ENCODE measurements around the gene DVL2.
A peak's percentile ranks its signal among the peaks of the same experiment; 100 is the strongest.

Gene DVL2

DNA sequence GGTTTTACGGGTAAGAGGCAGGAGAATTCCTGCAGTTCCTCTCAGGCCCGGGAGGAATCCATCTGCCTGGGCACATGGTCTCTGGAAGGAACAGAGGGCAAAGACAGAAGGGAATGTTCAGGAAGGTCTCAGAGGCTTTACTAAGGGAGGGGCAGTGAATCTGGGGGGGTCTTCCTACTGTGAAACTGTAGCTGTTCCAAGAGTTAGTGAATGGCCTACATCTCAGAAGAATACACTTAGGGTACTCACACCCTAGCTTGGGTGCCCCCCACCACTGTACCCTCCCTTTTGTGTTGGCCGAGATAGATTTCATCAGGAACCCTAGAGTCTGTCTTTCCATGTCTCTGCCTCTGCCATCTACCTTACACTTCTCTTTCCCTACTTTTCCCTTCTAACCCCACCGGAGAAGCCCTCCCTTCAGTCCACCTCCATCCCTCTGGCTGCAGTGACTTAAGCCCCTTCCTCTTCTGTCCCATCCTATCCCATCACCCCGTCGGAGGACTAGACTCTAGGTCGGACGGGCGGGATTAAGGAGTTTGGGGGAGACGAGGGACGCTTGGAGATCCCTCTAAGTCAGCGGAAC is 15.0 kb downstream of the DVL2 start:
- DNase-seq (ENCODE audit: low read depth): no peak

DNA sequence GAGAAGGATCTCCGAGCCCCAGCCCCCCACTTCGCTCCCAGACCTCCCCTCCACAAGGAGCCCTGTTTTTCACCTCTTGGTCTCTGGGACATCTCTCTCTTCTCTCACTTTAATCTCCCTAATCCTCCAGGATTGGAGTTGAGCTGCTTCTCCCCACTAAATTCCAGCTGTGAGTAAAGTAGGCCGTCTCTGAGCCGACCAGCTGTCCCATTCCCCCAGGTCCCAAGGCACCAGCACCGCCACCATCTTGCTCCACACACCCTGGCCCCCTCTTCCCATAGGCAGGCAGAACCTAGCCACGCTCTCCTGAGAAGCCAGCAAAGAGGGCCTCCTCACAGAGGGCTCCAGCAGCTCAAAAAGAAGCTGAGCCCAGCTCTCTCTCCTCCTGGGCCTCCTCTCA is 15.6 kb downstream of the DVL2 start:
- no peak for DNase-seq (ENCODE audit: low read depth)

DNA sequence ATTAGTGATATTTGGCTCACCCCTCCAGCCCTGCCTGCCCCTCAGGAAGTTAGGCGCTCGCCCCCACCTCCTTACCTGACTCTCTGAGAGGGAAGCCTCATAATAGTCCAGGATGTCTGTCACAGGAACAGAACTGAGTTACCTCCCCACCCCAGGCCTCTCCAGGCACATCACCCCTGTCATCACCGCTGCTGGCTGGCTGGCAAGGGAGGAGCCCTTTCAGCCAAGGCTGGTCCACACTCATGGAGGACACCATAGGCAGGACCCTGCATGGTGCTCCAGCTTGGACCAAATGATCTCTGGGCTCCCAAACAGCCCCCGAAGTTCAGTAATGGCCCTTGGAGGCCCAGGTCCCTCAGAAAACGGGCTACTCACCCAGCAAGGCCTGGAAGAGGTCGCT is 16.2 kb downstream of the DVL2 start:
- no peak for DNase-seq (ENCODE audit: low read depth)

DNA sequence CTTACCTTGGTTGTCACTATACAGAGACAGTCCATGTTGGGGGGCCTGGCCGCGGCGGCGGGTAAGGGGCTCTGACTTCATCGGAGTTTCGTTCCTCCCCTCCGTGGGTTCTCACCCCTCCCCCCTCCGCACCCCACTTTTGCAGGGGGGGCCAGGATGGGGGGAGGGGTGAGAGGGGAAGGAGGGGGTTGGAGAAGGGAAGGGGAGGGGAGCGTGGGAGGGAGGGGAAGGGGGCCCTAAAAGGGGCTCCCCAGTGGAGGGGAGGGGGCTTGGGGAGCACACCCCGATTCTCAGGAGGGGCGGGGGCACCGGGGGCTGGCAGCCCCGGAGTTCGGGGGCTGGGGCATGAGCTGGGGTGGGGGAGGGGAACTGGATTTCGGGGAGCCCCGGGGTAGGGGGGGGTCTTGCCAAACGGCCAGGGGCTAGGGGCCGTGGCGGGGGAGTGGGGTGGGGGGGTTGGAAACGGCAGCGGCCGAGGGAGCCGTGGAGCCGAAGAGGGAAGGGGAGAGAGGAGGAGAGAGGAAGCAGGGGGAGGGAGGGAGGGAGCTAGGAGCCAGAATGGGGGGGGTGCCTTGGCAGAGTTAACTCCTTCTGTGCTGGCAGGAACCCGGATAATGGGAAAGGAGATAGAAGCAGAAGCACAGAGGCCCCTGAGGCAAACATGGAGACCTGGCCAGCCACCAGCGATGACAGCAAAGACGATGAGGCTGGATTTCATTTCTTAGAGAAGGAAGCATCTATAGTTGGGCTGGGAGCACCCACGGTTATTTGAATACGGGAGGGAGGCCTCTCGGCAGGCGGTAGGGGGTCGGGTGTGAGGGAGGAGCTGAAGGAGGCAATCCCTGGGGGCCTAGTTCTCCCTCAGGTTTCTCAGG is 17.0 kb downstream of the DVL2 start:
- no peak for DNase-seq (ENCODE audit: low read depth)

DNA sequence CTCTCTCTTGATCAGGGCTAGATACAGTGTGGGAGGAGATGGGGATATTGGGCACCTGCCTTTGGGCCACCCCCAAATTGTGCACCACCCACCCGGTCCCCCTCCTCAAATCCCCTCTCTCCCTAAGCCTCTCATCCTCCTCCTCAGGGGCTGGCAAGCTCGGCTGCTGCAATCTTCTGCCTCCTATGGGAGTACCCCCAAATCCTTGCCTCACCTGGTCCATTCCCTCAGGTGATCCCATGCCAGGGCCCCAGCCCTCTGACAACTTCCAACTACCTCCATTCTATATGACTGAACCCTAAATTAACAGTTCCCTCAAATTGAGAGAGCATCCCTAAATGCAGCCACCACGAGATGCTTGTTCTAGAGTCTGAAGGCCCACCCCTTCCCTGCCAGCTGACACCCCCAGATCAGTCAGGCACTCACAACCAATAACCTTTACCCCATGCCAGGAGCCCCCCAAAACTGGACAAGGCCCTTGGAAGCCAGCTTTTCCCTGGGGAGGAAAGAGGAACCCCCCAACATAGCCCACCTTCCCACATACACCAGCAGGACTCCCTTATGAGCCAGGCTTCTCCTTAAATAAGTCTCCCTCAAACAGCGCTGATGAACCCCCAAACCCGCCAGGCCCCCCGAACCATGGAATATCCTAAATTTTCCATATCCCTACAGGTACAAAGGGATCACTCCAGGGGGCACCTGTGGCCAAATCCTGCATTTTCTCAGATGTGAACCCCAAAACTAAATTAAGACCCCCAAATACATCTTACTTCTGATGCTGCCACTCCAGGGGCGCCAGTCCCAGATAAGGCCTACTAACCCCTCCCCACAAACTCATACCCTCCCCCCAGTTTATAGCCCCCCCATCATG is 17.8 kb downstream of the DVL2 start:
- DNase-seq (ENCODE audit: low read depth): no peak

DNA sequence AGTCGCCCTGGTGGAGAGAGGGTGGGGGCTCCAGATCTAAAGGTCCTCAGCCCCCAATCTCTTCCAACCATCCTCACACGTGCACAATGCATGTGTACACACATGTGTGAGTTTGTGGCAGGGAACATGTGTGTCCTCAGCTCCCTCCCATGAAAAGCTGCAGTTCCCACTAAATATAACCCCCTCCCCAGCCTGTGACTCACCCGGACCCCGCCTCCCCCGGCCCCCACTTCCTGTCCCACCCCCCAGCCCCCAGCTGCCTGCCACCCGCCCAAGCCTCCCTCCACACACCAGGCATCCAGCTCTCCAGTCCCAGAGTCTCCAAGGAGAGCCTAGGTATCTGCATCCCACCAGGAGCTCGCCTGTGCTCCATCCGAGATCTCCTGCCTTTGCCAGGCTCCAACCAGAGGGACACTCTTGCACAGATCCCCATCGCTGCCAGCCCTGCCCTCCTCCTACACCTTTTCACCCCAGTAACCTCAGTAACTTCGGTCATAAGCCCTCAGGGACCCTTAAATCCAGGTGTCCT is 18.6 kb downstream of the DVL2 start:
- DNase-seq (ENCODE audit: low read depth): no peak

DNA sequence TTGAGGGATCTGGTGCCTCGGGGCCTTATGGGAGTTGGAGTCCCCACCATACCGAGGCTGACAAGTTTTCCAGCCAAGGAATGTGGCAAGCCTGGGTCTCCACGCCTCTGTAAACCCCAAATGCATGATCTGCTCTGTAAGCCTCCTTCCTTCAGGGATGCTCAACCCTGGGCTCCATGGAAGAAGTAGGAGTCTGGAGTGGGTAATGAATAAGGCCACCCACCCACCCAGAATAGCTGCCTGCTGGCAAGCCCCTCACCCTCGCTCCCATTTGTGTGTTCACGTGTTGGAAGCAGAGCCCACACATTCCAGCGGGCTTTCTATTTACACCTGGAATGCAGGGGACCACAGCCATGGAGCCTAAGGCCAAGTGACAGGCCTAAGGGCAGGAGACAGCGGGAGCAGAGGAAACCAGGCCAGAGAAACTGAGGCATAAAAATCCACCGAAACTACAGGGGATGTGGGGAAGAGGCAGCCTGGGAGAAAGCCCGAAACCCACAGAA is 19.1 kb downstream of the DVL2 start:
- DNase-seq (ENCODE audit: low read depth): no peak

DNA sequence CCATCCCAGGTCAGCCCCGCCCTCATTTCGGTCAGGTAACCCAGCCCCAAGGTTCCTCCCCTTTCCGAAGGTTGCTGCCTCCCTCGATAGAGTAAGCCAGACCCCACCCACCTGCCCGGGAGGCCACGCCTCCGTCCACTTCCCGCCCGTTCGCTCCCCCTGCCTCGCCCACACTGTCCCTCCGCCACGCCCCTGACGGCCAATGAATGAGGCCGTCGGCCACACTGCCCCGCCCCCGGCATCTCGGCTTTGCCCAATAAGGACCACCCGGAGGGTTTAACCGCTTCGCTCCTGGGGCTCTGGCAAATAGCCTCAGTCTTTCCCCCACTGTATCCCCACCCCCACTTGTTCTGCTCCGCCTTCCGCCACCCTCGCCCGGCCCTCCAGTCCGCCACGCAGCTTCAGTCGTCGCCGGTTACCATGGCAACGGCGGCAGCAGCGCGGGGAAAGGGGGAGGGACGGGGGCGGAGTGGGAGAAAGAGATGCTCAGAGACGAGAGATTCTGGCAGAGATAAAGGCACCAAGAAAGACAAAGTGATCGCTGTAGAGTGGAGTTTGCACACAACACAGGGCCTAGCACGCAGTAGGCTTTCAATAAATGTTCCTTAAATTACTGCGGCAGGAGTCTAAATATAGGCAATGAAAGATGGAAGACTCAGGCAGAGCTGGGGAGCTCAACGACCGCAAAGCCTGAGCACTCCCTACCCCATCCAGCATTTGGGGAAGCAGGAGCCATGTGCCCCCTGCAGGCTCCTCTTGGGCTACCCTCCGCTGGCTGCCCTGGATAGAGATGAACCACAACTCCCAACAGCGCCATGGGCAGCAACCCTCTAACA is 19.8 kb downstream of the DVL2 start:
- DNase-seq (ENCODE audit: low read depth): peak; percentile 100

DNA sequence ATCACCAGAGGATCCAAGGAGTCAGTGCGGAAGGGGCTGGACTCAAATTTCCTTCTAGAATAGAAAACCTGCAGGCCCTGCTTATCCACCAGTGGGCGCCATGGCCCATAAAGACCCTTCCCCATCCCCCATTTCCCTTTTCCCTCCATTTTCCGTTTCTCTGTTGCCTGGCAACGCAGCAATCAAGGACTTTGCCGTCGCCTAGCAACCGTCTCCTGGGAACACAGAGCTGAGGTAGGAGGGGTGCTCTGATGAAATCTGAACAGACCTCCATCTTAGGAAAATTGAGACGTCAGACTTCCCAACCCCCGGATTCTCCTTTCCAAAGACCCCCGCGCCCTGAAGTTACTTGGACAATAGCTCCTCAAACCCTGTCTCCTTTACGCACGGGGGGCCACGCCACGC is 20.4 kb downstream of the DVL2 start:
- DNase-seq (ENCODE audit: low read depth): no peak

DNA sequence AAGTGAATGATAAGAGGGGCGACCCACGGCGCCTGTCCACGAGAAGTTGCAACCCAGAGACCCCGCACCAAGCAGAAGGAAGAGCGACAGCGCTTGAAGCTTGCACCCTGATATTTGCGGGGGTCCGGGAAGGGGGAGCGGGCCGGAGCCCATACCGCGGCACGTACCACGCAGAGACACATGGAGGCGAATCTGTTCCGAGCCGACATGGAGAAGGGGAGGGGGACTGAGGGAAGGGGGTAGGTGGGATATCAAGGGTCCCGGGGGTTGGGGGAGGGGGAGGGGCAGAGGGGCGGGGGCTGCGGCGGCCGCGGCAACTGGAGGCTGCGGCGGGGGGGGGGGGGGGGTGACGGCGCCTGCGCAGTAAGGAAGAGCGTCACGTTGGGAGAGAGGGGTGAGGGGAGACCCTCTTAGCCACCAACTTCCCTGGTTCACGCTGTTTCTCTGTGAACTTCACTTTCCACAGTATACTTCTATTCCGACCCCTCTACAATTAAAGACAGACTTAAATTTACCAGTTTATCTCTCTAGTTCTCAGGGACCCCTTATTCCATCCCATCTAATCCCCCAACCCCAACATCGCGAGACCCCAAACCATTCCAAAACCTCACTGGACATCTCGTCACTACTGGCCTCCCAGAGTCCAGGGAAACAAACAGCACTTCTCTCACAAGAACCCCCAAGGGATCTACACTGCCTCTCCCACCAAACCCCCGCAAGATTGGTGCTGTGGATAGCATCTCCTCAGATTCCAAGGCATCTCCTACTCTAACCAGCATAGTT is 22.6 kb downstream of the DVL2 start:
- no peak for DNase-seq (ENCODE audit: low read depth)

DNA sequence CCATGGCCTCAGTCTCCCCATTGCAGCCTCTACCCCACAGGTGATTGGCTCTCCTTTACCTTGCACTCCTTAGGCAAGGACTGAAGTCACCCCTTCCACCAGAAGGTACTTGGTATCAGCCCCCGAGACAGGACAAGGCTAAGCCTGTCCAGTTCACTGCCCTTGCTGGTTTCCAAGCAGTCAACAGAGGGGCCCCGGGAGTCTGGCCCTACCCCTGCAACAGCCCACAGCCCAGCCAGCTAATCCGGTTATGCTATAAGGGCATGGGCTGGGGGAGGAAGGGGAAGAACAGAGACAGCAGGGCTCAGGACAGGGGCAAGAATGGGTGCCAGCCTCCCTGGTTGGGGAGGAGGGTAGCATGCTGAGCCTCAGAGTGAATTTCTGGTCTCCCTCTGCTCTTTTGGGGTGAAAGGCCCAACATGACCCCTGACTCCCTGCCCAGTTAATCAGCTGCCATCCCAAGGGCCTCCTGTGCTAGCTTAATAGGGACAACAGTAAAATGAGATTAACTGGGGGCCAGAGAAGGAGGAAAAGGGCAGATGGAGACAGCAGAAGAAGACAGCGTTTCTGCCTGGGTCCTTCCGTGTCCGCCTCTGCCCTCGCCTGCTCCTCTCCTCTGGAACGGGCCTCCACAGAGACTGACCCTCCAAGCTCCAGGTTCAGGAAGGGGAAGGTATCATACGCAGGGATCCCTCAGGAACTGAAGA is 25.4 kb downstream of the DVL2 start:
- no peak for DNase-seq (ENCODE audit: low read depth)

DNA sequence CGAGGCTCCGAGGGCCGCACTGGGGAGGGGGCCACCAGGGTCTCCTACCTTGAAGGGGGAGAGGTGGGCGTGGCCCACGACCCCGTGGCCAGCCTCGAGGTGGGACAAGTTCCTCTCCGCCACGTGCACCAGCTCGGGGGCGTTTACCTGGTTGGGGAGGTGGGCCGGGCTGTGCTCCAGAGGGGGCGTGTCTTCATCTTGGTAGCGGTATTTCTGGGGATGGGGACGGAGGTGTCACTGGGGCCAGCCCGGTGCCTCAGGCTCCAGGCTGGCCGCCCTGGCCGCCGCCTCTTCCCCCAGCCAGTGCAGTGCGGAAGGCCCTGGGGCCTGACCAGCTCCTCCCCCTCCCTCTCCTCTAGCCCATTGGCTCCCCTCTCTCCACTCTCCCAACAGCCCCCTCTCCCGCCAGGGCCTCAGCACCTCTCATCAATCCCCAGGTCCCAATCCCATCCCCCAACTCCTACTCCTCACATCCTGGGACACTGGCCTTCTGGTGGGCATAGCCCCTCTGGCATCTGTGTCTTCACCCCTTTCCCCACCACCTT is 26.2 kb downstream of the DVL2 start:
- DNase-seq (ENCODE audit: low read depth): no peak

DNA sequence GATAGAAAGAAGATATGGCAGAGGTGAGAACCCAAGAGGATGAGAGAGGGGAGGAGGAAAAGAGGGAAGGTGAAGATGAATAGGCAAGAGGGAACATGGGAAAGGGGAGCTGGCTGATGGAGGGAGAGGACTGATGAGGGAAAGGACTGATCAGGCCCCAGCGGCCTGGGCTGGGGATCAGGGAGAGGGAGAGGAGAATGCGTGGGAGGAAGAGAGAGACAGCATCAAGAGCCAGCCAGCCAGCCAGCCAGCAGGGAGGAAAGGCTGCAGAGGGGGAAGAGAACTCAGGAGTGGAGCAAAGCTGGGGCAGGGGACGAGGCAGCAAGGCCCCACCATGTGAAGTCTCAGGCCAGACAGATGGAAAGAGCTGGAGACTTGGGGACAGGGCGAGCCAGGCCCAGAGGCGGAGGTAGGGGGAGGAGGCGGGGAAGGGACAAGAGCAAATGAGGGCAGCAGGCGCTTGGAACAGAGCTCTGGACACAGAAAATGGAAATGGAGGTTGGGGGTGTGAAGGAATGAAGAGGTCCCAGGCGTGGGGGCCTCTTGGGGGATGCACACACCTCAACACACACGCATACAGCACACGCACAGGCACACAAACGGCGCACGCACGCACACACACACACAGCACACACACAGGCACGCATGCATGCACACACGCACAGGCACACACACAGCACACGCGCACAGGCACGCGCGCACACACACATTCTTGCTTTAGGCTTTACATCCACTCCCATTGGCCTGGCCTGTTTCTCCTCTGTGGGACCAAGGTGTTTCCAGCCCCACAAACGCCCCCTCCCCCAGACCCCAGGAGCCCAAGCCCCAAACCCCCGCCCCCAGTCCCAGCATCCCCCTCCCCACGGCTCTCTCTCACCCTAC is 27.0 kb downstream of the DVL2 start:
- DNase-seq (ENCODE audit: low read depth): no peak

DNA sequence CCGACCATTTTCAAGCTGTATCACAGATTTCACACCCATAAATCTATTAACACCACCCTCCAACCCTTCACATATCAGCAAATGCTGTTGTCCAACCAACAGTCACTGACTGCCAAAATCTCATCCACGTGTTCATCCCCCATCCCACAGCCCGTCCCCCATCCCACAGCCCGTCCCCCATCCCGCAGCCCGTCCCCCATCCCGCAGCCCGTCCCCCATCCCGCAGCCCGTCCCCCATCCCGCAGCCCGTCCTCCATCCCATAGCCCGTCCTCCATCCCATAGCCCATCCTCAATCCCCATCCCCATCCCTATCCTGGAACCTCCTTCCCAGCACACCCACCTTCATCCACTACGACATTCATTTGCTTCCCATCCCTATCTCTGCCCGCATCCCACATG is 28.8 kb downstream of the DVL2 start:
- no peak for DNase-seq (ENCODE audit: low read depth)

DNA sequence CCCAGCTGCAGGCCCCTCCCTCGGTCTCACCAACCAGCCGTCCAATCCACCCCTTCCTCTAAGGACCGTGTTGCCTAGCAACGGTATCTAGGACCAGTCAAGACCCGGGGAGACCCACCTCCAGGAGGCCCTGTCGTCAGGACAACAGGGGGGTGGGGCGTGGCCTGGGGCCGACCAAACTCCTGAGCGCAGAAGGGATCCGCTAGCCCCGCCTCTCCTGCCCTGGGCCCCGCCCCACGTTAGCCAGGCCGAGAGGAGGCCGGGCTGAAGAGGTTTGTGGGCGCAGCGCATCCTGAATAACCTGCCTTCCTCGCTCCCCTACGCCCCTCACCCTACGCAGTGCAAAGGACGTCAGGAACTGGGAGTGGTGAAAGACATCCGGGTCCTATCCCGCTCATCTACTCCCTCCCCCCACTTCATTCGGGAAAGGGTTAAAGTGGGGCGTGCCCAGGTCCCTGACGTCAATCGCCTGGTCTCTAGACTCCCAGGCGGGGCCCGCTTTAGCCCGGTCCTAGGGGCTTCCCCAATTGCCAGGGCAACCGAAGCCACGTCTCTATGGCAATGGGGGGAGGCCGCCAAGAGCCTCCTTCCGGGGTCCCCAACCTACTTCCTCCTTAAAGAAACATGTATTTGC is 29.4 kb downstream of the DVL2 start:
- peak; percentile 89 for DNase-seq (ENCODE audit: low read depth)

DNA sequence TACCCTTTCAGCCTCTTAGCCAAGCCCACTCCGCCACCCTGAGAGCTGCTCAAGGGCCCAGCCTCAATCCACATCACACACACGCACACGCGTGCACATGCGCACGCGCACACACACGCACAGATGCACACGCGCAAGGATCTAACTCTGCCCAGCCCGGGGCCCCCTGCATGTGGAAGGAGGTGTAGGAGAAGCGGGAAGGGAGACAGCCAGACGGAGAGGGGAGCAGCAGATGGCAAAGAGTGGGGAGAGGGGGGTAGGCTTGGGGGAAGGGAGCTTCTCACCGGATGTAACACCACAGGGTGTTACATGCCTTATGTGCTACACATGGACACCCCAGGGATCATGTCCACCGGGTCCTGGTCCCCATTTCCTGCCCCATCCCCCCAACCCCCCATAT is 30.0 kb downstream of the DVL2 start:
- no peak for DNase-seq (ENCODE audit: low read depth)

DNA sequence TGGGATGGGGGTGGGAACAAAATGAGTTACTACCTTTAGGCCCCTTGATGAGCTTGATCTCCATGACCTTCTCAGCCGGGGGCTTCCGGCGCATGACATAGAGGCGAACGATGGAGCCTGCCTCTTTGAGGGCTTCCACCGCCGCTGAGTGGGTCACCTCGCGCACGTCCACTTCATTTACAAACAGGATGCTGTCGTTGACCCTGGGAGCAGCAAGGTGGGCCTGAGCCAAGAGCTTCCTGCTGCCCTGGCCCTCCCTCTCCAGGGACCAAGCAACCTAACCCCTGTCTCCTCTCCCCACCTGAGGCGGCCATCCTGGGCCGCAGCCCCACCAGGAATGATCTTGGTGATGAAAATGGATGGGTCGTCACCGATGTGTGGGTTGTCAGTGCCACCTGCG is 30.9 kb downstream of the DVL2 start:
- DNase-seq (ENCODE audit: low read depth): no peak

Data from activated T-cell treated with anti-CD3 and anti-CD28 coated beads for 48 hours (primary cell).